Testis (tissue), 2 donors: ENCODE measurements around the gene UGT2B17.

Experiments
- POLR2A ChIP-seq: fragments of 450-650 bp; IDR thresholded peaks from one replicate; pipeline ENCODE4 v1.6.1; 2017; ENCODE audit warnings: antibody characterized with exemption, mild to moderate bottlenecking, moderate library complexity
- TF ChIP-seq, protein P1 (sequence below), 3 experiments: fragments of 450-650 bp in 2 of 3; fragments of 200-600 bp in 1 of 3; sonication (generic) in 1 of 3; IDR thresholded peaks; one replicate each; pipeline ENCODE4 v1.5.1; 2016 to 2019; ENCODE audit warnings: antibody characterized with exemption in 3 of 3, mild to moderate bottlenecking in 2 of 3, moderate library complexity in 1 of 3

DNA sequence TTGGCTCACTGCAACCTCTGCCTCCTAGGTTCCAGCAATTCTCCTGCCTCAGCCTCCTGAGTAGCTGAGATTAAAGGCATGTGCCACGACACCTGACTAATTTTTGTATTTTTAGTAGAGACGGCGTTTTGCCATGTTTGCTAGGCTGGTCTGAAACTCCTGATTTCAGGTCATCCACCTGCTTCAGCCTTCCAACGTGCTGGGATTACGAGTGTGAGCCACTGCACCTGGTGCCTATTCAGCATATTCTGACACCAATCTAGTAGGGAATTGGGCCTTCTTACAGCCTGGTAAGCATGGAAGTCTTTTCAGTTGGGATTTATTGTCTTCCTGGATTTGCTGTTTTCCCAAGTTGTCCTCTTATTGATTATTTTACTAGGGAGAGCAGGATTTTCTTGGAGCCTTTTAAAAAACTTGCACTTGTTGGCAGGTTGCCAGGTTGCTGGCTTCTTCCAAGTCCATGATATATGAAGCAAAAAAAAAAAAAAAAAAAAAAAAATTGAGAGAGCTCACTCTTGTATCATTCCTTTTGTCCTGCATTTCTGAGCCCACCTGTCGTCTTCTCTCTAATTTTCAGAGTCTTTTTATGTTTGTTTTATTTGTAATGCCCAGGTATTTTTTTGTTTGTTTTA lies 85.2 kb downstream of the UGT2B17 start:
- TF ChIP-seq, protein P1, sequence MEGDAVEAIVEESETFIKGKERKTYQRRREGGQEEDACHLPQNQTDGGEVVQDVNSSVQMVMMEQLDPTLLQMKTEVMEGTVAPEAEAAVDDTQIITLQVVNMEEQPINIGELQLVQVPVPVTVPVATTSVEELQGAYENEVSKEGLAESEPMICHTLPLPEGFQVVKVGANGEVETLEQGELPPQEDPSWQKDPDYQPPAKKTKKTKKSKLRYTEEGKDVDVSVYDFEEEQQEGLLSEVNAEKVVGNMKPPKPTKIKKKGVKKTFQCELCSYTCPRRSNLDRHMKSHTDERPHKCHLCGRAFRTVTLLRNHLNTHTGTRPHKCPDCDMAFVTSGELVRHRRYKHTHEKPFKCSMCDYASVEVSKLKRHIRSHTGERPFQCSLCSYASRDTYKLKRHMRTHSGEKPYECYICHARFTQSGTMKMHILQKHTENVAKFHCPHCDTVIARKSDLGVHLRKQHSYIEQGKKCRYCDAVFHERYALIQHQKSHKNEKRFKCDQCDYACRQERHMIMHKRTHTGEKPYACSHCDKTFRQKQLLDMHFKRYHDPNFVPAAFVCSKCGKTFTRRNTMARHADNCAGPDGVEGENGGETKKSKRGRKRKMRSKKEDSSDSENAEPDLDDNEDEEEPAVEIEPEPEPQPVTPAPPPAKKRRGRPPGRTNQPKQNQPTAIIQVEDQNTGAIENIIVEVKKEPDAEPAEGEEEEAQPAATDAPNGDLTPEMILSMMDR (IDR thresholded peaks at IDR 0.05) = no peak
- no peak for TF ChIP-seq POLR2A
